Activated CD8-positive, alpha-beta memory T cell treated with anti-CD3 and anti-CD28 coated beads for 36 hours (primary cell): ENCODE measurements around the gene PCDHGA3. TPM values are rescaled to one million over a fixed set of nuclear protein-coding genes. Genes with fewer than 3 reads are reported as not detected.
"Not testable (repeated sequence)": the region's sequence is repeated elsewhere in the genome, so short reads cannot be mapped to it uniquely, and the experiment has no call there.

Source experiments
- CTCF ChIA-PET: fragments of 350-600 bp; sonication (Branson Sonifier 250); formaldehyde crosslinking; loops from one replicate; lab custom pipeline; 2021; ENCODE audit warnings: antibody characterized with exemption; lab: Charles Lee
- POLR2A ChIA-PET: fragments of 350-600 bp; sonication (Branson Sonifier 250); formaldehyde crosslinking; loops from one replicate; lab custom pipeline; 2021; ENCODE audit warnings: antibody characterized with exemption; lab: Charles Lee
- total RNA-seq, 2 experiments: library from RNA; stranded (reverse); gene quantifications; one replicate each; pipeline ENCODE4 v1.2.3, GENCODE V29; 2021

Gene PCDHGA3
- total RNA-seq, 2 experiments from 2014 or later: not detected

GRCh38 chr5:141342773-141343172 lies 856 bp upstream of the PCDHGA3 start:
- ChIA-PET CTCF (interaction anchor here (0.7 to 1.4 kb wide), 2 partner anchors 22 kb away, joined by 3 read pairs; partner anchors contain the start of gene TAF7), POLR2A (no interaction called here)

GRCh38 chr5:141343953-141344463 lies 379 bp downstream of the PCDHGA3 start:
- ChIA-PET CTCF (interaction anchor here (1.0 to 1.4 kb wide), 3 partner anchors 14 to 24 kb away, joined by 3 to 4 read pairs (median 3); partner anchors contain the start of gene TAF7), POLR2A (no interaction called here)

DNA sequence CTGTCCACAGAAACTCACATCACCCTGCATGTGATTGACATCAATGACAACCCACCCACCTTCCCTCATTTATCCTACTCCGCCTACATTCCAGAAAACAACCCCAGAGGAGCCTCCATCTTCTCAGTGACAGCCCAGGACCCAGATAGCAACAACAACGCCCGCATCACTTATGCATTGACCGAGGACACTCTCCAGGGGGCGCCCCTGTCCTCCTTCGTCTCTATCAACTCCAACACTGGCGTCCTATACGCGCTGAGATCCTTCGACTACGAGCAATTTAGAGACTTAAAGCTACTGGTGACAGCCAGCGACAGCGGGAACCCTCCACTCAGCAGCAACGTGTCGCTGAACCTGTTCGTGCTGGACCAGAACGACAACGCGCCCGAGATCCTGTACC lies 1.7 kb downstream of the PCDHGA3 start:
- POLR2A ChIA-PET: no interaction called here
- CTCF ChIA-PET: no interaction called here

DNA sequence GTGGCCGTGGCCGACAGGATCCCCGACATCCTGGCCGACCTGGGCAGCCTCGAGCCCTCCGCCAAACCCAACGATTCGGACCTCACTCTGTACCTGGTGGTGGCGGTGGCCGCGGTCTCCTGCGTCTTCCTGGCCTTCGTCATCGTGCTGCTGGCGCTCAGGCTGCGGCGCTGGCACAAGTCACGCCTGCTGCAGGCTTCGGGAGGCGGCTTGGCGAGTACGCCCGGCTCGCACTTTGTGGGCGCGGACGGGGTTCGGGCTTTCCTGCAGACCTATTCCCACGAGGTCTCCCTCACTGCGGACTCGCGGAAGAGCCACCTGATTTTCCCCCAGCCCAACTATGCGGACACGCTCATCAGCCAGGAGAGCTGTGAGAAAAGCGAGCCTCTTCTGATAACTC lies 2.4 kb downstream of the PCDHGA3 start:
- CTCF ChIA-PET, POLR2A ChIA-PET: not testable (repeated sequence)

DNA sequence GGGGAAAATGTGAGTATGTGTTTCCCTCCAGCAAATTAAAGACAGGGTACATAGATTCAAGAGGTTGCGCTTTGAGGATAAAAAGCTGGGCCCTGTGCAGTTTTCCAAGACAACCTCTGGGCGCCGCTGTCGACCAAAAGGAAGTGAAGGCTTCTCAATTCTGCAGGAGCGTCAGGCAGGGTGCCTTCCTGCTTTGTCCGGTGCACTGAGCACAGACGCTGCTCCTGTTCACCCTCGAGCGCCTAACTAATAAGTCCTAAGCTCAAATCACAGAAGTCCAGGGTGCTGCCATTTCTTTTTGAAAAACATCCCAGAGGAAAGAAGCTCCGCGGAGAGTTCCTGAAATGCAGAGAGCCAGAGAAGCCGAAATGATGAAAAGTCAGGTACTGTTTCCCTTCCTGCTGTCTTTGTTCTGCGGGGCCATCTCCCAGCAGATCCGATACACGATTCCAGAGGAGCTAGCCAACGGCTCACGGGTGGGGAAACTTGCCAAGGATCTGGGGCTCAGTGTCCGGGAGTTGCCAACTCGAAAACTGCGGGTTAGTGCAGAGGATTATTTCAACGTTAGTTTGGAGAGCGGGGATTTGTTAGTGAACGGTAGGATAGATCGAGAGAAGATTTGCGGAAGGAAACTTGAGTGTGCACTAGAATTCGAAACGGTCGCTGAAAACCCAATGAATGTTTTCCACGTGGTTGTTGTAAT lies 6.4 kb downstream of the PCDHGA3 start, which contains the start of gene PCDHGB1:
PCDHGB1 (plus strand) TSS at position 183 of the 703 bp plus-strand sequence; CDS start at position 345, 162 bp downstream.
- ChIA-PET POLR2A (no interaction called here), CTCF (interaction anchor here (0.9 to 1.3 kb wide), 2 partner anchors 30 to 57 kb away, joined by 3 read pairs; no protein-coding TSS in a partner anchor)

GRCh38 chr5:141351591-141351990 lies 8.0 kb downstream of the PCDHGA3 start:
- ChIA-PET CTCF (interaction anchor here (1.2 kb wide), 1 partner anchor 143 kb away, joined by 4 read pairs; the partner anchor contains the start of gene PCDHB12), POLR2A (no interaction called here)

GRCh38 chr5:141354900-141355469 lies 11.4 kb downstream of the PCDHGA3 start, which contains the start of gene PCDHGA4:
PCDHGA4 (plus strand) TSS chr5:141355021; CDS start chr5:141355108, 87 bp downstream.
- CTCF ChIA-PET: interaction anchor here (0.5 to 0.8 kb wide), 2 partner anchors 9 to 56 kb away, joined by 3 to 4 read pairs; partner anchors contain the start of gene PCDHGA5
- POLR2A ChIA-PET: no interaction called here

GRCh38 chr5:141355641-141356040 lies 12.0 kb downstream of the PCDHGA3 start:
- CTCF ChIA-PET: interaction anchor here (0.5 to 0.8 kb wide), 2 partner anchors 8 to 55 kb away, joined by 3 to 4 read pairs; partner anchors contain the start of gene PCDHGA5
- POLR2A ChIA-PET: no interaction called here

- POLR2A ChIA-PET: no interaction called here
- CTCF ChIA-PET: no interaction called here
Measured at GRCh38 chr5:141356133-141356532, 12.5 kb downstream of the PCDHGA3 start.

DNA sequence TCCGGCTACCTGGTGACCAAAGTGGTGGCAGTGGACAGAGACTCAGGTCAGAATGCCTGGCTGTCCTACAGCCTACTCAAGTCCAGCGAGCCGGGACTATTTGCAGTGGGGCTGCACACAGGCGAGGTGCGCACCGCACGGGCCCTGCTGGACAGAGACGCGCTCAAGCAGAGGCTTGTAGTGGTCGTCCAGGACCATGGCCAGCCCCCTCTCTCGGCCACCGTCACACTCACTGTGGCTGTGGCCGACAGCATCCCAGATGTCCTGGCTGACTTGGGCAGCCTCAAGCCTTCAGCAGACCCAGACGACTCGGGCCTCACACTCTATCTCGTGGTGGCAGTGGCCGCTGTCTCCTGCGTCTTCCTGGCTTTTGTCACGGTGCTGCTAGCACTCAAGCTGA lies 13.3 kb downstream of the PCDHGA3 start:
- CTCF ChIA-PET: no interaction called here
- POLR2A ChIA-PET: no interaction called here

GRCh38 chr5:141359790-141360426 lies 16.3 kb downstream of the PCDHGA3 start, which contains the start of gene PCDHGB2:
PCDHGB2 (plus strand) TSS chr5:141359994; CDS start chr5:141360136, 142 bp downstream.
- POLR2A ChIA-PET: no interaction called here
- CTCF ChIA-PET: interaction anchor here (1.4 kb wide), 1 partner anchor 204 kb away, joined by 4 read pairs; no protein-coding TSS in a partner anchor

- POLR2A ChIA-PET: no interaction called here
- CTCF ChIA-PET: interaction anchor here (1.4 kb wide), 1 partner anchor 203 kb away, joined by 4 read pairs; no protein-coding TSS in a partner anchor
Measured at GRCh38 chr5:141360685-141361084, 17.1 kb downstream of the PCDHGA3 start.

GRCh38 chr5:141362719-141363118 lies 19.1 kb downstream of the PCDHGA3 start:
- POLR2A ChIA-PET: no interaction called here
- CTCF ChIA-PET: no interaction called here

DNA sequence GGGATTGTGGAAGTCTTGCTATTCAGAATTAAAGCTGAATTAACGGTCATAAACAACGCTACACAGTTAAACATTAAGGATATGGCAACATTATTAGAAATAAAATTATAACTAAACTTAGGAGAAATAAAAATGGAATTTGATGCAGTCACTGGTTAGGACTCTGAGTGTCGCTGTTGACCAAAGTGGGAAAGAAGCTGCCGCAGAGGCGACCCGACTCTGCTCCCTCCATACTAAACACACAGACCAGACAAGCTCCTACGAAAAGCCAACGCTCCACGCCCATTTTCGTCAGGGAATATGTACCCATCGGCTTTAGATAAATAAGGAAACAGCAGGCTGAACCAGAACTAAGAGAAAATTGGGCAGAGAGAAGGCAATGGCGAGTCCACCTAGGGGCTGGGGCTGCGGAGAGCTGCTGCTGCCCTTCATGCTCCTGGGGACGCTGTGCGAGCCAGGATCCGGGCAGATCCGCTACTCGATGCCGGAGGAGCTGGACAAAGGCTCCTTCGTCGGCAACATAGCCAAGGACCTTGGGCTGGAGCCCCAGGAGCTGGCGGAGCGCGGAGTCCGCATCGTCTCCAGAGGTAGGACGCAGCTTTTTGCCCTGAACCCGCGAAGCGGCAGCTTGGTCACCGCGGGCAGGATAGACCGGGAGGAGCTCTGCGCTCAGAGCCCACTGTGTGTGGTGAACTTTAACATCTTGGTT lies 20.5 kb downstream of the PCDHGA3 start, which contains the start of gene PCDHGA5:
PCDHGA5 (plus strand) TSS at position 211 of the 709 bp plus-strand sequence; CDS start at position 380, 169 bp downstream.
- CTCF ChIA-PET: interaction anchor here (1.0 kb wide), 1 partner anchor 9 kb away, joined by 3 read pairs; no protein-coding TSS in a partner anchor
- POLR2A ChIA-PET: no interaction called here

DNA sequence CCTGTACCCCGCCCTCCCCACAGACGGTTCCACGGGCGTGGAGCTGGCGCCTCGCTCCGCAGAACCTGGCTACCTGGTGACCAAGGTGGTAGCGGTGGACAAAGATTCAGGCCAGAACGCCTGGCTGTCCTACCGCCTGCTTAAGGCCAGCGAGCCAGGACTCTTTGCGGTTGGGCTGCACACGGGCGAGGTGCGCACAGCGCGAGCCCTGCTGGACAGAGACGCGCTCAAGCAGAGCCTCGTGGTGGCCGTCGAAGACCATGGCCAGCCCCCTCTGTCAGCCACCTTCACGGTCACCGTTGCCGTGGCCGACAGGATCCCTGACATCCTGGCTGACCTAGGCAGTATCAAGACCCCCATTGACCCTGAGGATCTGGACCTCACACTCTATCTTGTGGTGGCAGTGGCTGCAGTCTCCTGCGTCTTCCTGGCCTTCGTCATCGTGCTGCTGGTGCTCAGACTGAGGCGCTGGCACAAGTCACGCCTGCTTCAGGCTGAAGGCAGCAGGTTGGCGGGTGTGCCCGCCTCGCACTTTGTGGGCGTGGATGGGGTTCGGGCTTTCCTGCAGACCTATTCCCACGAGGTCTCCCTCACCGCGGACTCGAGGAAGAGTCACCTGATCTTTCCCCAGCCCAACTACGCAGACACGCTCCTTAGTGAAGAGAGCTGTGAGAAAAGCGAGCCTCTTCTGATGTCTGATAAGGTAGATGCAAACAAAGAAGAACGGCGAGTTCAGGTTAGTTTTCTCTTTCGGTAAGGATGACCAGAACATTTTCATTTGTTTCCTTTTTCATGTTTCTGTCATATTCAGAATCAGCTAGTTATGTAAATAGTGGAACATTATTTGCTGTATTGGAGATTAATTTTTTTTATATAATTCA lies 22.6 kb downstream of the PCDHGA3 start:
- POLR2A ChIA-PET: no interaction called here
- CTCF ChIA-PET: no interaction called here

DNA sequence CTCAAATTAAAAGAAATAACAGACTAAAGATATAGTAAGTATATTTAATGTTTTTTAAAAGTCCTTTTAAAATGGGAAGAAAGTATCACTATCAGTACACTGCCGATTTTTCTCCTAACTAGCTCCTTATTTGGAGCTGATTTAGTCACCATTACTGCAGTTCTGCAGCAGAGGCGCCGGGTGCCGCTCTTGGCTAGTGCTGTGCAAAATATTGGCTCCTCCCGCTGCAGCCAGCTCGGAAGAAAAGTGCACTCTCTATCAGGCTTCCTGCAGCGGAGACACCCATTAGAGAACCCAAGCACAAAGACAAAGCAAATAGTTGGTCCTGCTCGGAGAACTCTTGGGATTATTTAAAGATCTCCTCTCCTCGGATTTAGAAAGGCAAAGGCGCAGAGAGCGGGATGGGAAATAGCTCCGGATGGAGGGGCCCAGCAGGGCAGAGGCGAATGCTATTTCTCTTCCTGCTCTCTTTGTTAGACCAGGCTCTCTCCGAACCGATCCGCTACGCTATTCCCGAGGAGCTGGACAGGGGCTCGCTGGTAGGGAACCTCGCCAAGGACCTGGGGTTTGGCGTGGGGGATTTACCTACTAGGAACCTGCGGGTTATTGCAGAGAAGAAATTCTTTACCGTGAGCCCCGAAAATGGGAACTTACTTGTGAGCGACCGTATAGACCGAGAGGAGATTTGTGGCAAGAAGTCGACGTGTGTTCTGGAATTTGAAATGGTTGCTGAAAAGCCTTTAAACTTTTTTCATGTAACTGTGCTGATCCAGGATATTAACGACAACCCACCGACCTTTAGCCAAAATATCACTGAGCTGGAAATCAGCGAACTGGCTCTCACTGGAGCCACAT lies 26.6 kb downstream of the PCDHGA3 start, which contains the start of gene PCDHGB3:
PCDHGB3 (plus strand) TSS at position 249 of the 855 bp plus-strand sequence; CDS start at position 402, 153 bp downstream.
- POLR2A ChIA-PET: no interaction called here
- CTCF ChIA-PET: interaction anchor here (1.0 to 1.1 kb wide), 2 partner anchors 50 to 188 kb away, joined by 3 read pairs; no protein-coding TSS in a partner anchor
